ENCODE data around the gene MYCBP. TPM values are rescaled to one million over a fixed set of nuclear protein-coding genes. Genes with fewer than 3 reads are reported as not detected.

Gene MYCBP
- total RNA-seq, 4 donors from 2014 or later: 10.7 to 38.7 (median 17.7) TPM

DNA sequence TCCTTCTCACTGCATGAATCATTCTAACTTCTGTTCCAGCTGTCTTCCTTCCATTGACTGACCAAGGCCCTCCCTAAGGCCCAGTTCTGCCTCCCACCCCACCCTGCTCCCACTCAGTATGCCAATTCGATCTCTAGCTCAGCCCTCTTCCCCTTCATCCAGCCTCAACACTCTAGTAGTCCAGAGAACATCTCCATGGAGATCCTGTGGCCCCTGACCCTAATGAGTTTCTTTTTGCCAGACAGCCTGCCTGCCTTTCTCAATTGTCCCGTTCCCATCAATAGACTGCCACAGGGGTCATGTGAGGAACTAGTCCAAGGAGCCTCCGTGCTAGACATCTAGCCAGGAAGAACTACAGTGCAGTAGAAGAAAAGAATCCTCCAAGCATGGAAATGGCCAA lies 40.0 kb downstream of the MYCBP start:
- no peak overlapping the region for H3K27ac ChIP-seq
- no peaks in the 10 kb centered on the region for H3K4me1 ChIP-seq
- no peaks in the 10 kb centered on the region for H3K9me3 ChIP-seq
- no peak overlapping the region for H3K4me3 ChIP-seq
- no peaks in the 10 kb centered on the region for H3K36me3 ChIP-seq
- no peaks in the 10 kb centered on the region for H3K27me3 ChIP-seq
- DNase-seq: no peak
- intact Hi-C loops (cut with DNase I; ENCODE audit: low total_unique reads): no loop called here
- TF ChIP-seq POLR2A (IDR thresholded peaks at IDR 0.05) (no peak), CTCF (IDR thresholded peaks at IDR 0.05) (no peak)

- Histone ChIP-seq H3K4me3 (no peak overlapping the region), H3K9me3 (no peaks in the 10 kb centered on the region), H3K36me3 (no peaks in the 10 kb centered on the region), H3K27ac (no peak overlapping the region), H3K4me1 (no peaks in the 10 kb centered on the region), H3K27me3 (no peaks in the 10 kb centered on the region)
- DNase-seq: no peak
- intact Hi-C loops (cut with DNase I; ENCODE audit: low total_unique reads): no loop called here
- TF ChIP-seq POLR2A (IDR thresholded peaks at IDR 0.05): no peak
- TF ChIP-seq CTCF (IDR thresholded peaks at IDR 0.05): no peak
Observed at GRCh38 chr1:38832370-38832734, 40.8 kb downstream of the MYCBP start.

- no peak overlapping the region for H3K27ac ChIP-seq
- H3K36me3 ChIP-seq: no peaks in the 10 kb centered on the region
- TF ChIP-seq POLR2A (IDR thresholded peaks at IDR 0.05) (no peak), CTCF (IDR thresholded peaks at IDR 0.05) (no peak)
- no peaks in the 10 kb centered on the region for H3K4me1 ChIP-seq
- DNase-seq: no peak
- no peaks in the 10 kb centered on the region for H3K27me3 ChIP-seq
- H3K9me3 ChIP-seq: no peaks in the 10 kb centered on the region
- intact Hi-C loops (cut with DNase I; ENCODE audit: low total_unique reads): no loop called here
- no peak overlapping the region for H3K4me3 ChIP-seq
Observed at GRCh38 chr1:38831731-38832369, 41.3 kb downstream of the MYCBP start.

DNA sequence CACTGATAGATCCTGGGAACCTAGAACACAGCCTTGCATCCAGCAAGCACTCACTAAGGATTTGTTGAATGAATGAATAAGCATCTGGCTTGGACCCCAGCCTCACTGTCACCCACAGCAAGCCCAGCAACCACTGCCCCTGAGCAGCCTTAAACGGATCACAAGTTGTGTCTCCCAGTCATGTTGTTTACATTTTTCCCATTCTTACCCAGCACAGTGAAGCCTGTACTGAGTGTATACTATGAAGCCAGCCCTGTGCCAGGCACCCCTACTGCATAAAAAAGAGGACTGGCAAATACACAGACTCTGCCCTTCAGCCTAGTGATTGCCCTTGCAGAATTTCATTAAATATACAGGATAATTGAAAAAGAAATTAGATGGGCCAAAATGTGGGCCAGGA lies 43.8 kb downstream of the MYCBP start:
- Histone ChIP-seq H3K27me3 (no peaks in the 10 kb centered on the region), H3K9me3 (no peaks in the 10 kb centered on the region), H3K36me3 (no peaks in the 10 kb centered on the region), H3K4me3 (no peak overlapping the region), H3K4me1 (no peaks in the 10 kb centered on the region), H3K27ac (no peak overlapping the region)
- DNase-seq: no peak
- TF ChIP-seq CTCF (IDR thresholded peaks at IDR 0.05) (no peak), POLR2A (IDR thresholded peaks at IDR 0.05) (no peak)
- intact Hi-C loops (cut with DNase I; ENCODE audit: low total_unique reads): no loop called here

DNA sequence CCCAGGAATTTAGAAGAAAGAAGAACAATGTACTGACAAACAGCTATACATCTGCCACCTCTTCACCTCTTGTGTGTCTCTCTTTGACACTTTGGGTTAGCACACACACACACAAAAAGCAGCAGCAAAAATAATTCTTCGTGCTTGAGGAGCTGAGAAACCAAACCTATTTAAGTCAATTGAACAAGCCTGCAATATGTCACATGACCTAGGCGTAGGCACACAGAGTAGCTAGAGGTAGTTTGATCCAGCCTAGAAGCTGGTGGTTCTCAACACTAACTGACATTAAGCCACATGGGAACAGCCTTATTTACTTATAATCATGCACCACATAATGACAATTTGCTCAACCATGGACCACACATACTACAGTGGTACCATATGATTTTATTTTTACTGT lies 45.8 kb downstream of the MYCBP start:
- Histone ChIP-seq H3K27me3 (no peaks in the 10 kb centered on the region), H3K4me3 (no peak overlapping the region), H3K27ac (no peak overlapping the region), H3K4me1 (no peaks in the 10 kb centered on the region), H3K9me3 (no peaks in the 10 kb centered on the region), H3K36me3 (no peaks in the 10 kb centered on the region)
- TF ChIP-seq POLR2A (IDR thresholded peaks at IDR 0.05) (no peak), CTCF (IDR thresholded peaks at IDR 0.05) (no peak)
- intact Hi-C loops (cut with DNase I; ENCODE audit: low total_unique reads): no loop called here
- no peak for DNase-seq

All from uterus (tissue), 4 donors.